Amniotic stem cell (primary cell): ENCODE results near the gene RAP1GAP2.
"Not testable (repeated sequence)": the region's sequence is repeated elsewhere in the genome, so short reads cannot be mapped to it uniquely, and the experiment has no call there.

Experiments
- DNase-seq: peaks from one replicate; lab custom pipeline; 2025; lab: John Stamatoyannopoulos, UW

RAP1GAP2 gene

DNA sequence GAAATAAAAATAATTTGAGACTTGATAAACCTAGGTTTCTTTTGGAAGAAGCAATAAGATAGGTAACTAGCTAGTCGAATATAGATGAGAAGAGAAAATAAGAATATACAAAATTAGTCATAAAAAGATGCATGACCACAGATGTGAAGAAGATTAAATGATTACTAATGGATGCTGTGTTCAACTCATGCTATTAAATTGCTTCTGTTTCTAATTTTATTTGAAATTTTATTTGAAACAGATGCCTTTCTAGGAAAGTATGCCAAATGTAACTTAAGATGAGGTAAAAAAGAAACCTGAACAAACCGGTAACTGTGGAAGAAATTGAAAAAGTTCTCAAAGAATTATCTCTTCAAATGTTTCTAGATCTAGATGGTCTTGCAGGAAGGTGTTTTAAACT lies 175.6 kb downstream of the RAP1GAP2 start:
- no peak for DNase-seq

- no peak for DNase-seq
Observed at GRCh38 chr17:2972749-2973148, 176.5 kb downstream of the RAP1GAP2 start.

DNA sequence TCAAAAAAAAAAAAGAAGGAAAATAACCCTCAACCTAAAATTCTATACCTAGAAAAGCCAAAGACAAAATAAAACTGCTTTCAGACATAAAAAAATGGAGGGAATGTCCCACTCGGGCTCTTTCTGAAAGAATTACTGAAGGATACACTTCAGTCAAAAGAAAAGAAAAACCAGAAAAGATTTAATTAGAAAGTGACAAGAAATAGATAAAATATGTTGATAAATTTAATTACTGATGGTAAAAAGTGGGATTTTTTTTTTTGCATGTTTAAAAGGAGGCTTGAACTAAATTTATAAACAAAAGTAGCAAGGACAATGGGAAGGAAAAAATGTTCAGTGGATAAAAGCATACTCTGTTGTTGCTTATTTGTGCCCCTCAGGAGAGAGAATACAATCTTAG lies 178.1 kb downstream of the RAP1GAP2 start:
- no peak for DNase-seq

DNA sequence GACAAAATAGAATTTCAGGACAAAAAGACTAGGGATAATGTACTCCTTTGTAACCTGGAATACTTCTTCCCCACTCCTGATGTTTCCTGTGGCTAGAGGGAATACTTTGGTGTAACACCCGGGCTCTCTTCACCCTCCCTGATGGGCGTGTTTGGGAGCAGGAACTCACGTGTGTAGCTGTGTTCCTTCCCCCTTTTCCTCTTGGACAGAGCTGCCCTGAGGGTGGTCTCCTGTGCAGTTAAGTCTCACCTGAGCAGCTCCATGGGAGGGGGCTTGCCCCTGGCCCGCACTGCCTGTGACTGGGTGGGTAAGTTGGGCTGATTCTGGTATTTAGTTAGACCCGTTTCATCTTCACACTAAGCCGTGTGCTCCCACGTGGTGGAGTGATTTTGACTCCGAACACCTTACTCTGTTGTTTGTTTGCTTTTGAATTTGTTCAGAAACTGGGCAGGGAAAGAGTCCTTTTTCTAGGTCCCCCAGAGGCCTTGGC lies 179.3 kb downstream of the RAP1GAP2 start:
- DNase-seq, result no peak

- no peak for DNase-seq
Observed at GRCh38 chr17:2977157-2977556, 180.9 kb downstream of the RAP1GAP2 start.

DNA sequence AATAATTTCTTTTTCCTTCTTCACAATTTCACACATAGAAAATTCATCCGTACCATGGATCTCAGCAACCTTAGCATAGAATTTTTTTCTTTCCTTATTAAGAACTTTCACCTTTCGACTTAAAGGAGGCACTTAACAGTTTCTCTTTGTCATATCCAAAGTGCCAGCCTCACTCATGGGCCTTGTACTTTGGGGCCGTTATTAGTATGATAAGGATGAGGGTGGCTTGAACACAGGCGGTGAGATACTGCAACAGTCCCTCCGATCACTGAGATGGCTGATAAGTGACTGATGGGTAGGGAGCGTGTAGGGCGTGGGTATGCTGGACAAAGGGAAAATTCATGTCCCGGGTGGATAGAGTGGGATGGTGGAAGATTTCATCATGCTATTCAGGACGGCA lies 181.9 kb downstream of the RAP1GAP2 start:
- no peak for DNase-seq

DNA sequence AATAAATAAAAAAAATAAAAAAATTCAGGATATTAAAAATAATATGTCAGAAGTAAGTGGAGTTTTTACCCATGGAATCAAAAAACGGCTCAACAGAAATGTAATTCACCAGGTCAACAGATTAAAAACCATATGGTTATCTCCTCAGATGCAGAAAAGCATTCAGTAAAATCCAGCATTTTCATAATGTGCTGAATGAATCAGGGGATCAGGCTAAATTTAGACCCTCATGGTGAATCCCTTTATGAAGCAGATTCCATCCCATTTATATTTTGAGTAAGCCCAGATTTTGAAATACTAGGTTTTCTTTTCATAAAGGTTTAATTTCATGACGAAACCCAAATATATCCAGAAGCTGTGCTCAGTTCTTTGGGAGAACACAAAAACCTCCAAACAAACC lies 182.8 kb downstream of the RAP1GAP2 start:
- no peak for DNase-seq

DNA sequence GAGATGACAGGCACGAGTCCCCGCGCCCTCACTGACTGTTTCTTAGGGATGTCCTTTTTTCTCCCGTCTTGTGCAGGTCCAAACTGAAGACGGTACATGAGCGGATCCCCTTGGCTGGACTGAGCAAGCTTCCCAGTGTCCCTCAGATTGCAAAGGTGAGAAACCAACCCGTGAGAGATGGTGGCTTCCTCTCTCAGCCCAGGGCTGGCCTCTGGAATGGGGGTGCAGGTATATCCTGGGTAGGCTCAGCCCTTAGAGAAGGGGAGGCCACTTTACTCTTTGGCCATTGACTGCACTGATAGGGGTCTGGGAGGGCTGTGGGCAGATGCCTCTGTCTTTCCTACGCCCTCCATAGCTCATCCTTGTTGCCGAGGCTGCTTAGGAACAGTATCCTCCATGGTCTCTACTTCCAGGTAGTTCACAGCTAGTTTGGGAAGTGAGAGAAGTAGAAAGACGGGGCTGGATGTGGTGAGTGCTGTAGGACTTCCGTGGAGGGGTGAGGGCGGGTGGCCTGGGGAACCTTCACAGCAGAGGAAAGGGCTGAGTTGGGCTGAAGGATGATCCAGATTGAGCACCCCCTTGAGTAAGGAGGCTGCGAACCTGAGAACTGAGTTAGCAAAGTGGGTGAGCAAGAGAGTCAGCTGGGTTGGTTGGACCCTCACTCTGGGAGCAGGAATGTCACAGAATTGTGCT lies 184.1 kb downstream of the RAP1GAP2 start:
- DNase-seq, result no peak

GRCh38 chr17:2980904-2981246 lies 184.6 kb downstream of the RAP1GAP2 start:
- DNase-seq, result no peak

- no peak for DNase-seq
Observed at GRCh38 chr17:2981325-2981724, 185.1 kb downstream of the RAP1GAP2 start.

- no peak for DNase-seq
Observed at GRCh38 chr17:2982854-2983253, 186.6 kb downstream of the RAP1GAP2 start.

DNA sequence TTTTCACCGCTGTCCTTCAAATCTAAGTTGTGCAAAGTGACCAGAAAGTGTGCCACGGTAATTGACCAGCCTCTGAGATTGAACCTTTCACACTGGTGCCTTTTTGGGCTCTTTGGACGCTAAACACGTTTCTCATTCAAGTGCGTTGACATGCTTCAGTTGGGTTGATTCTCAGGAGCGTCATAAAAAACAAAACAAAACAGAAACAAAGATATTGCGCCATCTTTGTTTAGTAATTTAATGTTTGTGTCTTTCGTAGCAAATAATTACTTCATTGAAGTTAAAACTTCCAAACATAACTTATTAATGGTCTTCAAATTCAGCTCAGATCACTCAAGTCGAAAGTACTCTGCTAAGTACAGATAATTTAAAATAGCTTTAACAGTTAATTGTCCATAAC lies 187.0 kb downstream of the RAP1GAP2 start:
- no peak for DNase-seq

DNA sequence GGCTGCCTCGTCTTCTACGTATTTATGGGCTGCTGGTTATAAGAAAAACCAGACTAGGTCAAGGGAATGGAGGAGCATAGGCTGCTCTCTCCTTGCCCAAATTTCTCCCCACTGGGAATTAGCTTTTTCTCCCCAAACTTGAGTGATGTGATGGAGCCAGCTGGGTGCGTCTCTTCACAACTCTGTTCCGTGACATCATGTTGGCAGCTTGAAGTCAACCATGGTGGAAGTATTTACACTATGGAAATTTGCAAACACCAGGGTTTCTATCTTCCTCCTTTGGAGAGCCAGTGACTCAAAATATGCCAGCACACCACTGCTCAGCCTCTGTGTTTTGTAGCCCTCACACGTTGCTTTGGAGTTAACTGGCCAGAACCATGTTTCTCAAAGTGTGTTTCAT lies 189.1 kb downstream of the RAP1GAP2 start:
- DNase-seq, result no peak

DNA sequence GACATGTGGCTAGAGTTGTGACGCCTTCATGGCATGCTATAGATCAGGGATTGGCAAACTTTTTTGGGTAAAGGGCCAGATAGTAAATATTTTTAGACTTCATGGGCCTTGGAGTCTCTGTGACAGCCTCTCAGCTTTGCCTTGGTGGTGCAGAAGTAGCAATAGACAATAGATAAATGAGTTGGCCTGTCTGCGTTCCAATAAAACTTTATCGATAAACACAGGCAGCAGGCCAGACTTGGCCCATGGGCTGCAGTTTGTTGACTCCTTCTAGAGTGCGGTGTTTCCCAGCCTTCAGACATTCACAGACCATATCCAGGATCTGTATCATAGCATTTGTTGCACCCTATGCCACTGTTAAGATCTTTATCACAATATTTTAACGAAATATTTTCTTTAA lies 190.7 kb downstream of the RAP1GAP2 start:
- DNase-seq, result no peak

DNA sequence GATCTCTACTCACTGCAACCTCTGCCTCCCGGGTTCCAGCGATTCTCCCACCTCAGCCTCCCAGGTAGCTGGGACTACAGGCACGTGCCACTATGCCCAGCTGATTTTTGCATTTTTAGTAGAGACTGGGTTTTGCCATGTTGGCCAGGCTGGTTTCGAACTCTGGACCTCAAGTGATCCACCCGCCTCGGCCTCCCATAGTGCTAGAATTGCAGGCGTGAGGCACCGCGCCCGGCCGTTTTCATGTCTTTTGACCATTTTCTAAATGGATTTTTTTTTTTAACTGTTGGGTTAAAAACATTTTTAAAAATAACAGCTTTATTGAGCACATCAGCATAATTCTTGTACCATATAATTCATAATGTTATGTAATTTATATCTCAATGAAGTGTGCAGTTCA lies 193.2 kb downstream of the RAP1GAP2 start:
- not testable (repeated sequence) for DNase-seq

DNA sequence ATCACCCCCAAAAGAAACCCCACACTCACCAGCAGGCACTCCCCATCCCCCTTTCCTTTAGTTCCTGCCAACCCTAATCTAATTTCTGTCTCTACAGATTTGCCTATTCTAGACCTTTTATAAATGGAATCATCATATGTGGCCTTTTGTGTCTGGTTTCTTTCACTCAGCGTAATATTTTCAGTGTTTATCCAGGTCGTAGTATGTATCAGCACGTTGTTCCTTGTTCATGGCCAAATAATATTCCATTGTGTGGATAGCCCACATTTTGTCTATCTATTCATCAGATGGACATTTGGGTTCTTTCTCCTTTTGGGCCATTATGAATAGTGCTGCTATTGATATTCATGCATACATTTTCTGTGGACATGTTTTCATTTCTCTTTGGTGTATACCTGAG lies 193.6 kb downstream of the RAP1GAP2 start:
- DNase-seq, result no peak

DNA sequence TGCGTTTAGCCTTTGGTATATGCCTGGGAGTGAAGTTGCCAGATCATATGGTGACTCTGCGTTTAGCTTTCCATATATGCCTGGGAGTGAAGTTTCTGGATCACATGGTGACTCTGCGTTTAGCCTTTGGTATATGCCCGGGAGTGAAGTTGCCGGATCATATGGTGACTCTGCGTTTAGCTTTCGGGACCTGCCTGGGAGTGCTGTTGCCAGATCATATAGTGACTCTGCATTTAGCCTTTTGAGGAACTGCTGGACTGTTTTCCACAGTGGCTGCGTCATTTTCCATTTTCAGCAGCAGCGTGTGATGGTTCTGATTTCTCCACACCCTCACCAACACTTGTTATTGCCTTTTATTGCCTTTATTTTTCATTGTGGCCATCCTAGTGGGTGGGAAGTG lies 194.2 kb downstream of the RAP1GAP2 start:
- no peak for DNase-seq

DNA sequence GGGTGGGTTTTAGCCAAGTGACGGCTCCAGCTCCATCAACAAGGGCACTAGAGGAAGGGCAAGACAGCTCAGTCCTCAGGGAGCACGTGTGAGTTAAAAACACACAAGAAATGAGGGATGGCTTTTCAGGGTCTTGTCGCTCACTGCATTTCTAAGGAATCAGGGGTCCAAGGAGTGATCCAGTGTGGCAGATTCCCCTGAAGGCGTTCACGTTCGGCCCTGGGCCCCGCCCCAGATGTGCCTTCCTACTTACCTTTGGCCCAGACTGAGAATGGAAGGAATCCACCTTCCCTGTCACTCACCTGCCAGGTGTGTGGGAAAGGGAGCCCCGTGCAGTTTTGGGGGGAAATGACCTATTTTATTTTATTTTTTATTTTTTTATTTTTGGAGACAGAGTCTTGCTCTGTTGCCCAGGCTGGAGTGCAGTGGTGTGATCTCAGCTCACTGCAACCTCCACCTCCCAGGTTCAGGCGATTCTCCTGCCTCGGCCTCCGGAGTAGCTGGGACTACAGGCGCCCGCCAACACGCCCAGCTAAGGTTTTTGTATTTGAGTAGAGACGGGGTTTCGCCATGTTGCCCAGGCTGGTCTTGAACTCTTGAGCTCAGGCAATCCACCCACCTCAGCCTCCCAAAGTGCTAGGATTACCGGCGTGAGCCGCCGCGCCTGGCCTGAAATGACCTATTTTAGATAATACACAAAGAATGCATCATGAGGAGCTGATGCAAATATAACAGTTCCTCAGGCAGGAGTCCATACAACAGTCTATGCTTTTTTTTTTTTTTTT lies 195.3 kb downstream of the RAP1GAP2 start:
- DNase-seq, result not testable (repeated sequence)

DNA sequence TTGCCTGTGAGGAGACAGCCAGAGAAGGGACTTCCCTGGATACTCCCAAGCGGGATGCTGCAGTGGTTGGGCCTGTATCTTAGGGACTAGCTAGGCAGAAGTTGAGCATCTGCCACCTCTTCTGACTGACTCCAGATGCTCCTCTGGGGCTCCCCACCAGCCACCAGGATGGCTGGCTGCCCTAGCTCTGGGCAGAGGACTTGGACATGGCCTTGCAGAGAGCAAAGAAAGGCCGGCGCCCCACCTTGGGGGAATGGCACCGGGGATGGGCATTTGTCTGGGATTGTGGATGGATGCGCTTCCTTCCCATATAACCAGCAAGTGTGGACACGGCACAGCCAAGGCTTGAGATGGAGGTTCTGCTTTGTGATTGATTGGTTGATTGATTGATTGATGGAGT lies 198.2 kb downstream of the RAP1GAP2 start:
- DNase-seq, result no peak

GRCh38 chr17:2995377-2995776 lies 199.1 kb downstream of the RAP1GAP2 start:
- no peak for DNase-seq

DNA sequence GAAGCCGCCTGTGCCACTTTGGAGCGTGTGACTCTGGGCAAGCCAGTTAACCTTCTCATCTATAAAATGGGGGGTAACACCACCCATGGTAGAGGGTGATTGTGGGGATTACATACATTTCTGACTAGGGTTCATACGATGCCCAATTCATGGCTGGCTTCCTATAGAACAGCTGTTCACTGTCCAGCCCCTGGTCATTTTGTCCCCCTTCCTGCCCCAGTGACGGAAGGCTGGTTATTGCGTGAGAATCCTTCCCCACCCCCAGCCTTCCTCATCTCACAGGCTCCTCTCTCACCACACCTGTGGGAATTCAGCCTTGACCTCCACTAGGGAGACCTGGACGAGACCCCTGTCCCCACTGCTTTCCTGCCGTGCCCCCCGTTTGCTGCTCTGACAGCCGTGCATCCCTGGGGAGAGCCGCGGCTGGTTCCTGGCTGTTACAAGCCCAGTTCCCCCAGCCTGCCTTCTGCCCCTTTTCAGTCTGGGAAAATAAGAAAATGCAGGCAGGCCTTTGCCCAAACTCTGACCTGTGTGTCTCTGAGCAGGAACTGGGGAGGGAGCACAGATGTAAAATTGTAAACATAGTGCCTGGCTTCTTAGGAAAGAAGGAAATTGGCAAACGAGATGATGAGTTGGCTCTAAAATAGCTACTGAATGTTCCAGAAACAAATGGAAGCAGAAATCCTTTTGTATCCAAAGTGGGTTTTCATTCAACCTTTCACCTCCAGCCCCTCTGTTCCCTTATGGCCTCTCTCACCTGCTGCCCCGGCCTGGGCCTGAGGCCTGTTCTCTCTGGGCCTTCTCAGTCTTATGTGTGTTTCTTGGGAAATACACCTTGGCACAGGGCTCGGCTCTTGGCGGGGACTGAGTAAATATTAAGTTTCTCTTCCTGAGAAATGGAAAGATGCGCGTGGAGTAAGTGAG lies 199.9 kb downstream of the RAP1GAP2 start:
- DNase-seq, result no peak

GRCh38 chr17:2996810-2997670 lies 200.8 kb downstream of the RAP1GAP2 start:
- DNase-seq, result no peak
